Vagina (tissue), 2 donors: ENCODE measurements around the gene NTM. TPM values are rescaled to one million over a fixed set of nuclear protein-coding genes. Genes with fewer than 3 reads are reported as not detected.

Source experiments
- DNase-seq, 2 donors: peaks; one replicate each; pipeline ENCODE4 v3.0.0-alpha.2; 2017; ENCODE audit errors: extremely low spot score in 2 of 2
- H3K27ac ChIP-seq: fragments of 200-600 bp; sonication (generic); one replicate; pipeline ENCODE4 v1.5.1; 2019
- H3K27me3 ChIP-seq: fragments of 200-600 bp; sonication (generic); one replicate; pipeline ENCODE4 v1.5.1; 2019
- H3K36me3 ChIP-seq, 2 donors: fragments of 200-600 bp; sonication (generic); one replicate each; pipeline ENCODE4 v1.5.1; 2017 to 2019
- H3K4me1 ChIP-seq: fragments of 200-600 bp; sonication (generic); one replicate; pipeline ENCODE4 v1.5.1; 2019
- H3K4me3 ChIP-seq, 2 donors: fragments of 200-600 bp; sonication (generic); 1 replicate in 1 of 2; 2 replicates in 1 of 2; pipeline ENCODE4 v1.5.1; 2016 to 2019
- H3K9me3 ChIP-seq: fragments of 200-600 bp; sonication (generic); one replicate; pipeline ENCODE4 v1.5.1; 2019
- POLR2A ChIP-seq, 2 donors: fragments of 450-650 bp; IDR thresholded peaks; one replicate each; pipeline ENCODE4 v1.6.1; 2017; ENCODE audit warnings: antibody characterized with exemption in 2 of 2, mild to moderate bottlenecking in 2 of 2, moderate library complexity in 2 of 2
- POLR2AphosphoS5 ChIP-seq, 2 donors: sonication (generic); formaldehyde crosslinking; IDR thresholded peaks; one replicate each; pipeline ENCODE4 v1.9.0; 2017; ENCODE audit warnings: antibody characterized with exemption in 2 of 2, mild to moderate bottlenecking in 2 of 2, low read depth in 1 of 2; ENCODE audit not compliant: insufficient read depth in 1 of 2
- intact Hi-C: fragments of 100-400 bp; cut with DNase I; formaldehyde crosslinking; loops from one replicate; pipeline ENCODE4 v1.15.1; 2023
- total RNA-seq: library from RNA; depleted of rRNA; stranded (reverse); fragments of >200 nt; gene quantifications from one replicate; pipeline ENCODE4 v1.2.3, GENCODE V29; 2016
- TF ChIP-seq, protein P1 (sequence below), 3 experiments: fragments of 450-650 bp in 2 of 3; fragments of 200-600 bp in 1 of 3; sonication (generic) in 1 of 3; IDR thresholded peaks; one replicate each; pipeline ENCODE4 v1.5.1; 2017 to 2019; ENCODE audit warnings: antibody characterized with exemption in 3 of 3, mild to moderate bottlenecking in 2 of 3, moderate library complexity in 2 of 3

Gene NTM
- total RNA-seq, 1 donor from 2014 or later, result 4.2 TPM

- Histone ChIP-seq H3K36me3 (no peaks in the 10 kb centered on the region), H3K27ac (no peak overlapping the region), H3K27me3 (no peaks in the 10 kb centered on the region), H3K9me3 (no peaks in the 10 kb centered on the region), H3K4me3 (no peak overlapping the region), H3K4me1 (no peaks in the 10 kb centered on the region)
- no peak for DNase-seq
- TF ChIP-seq POLR2AphosphoS5 (IDR thresholded peaks at IDR 0.05; ENCODE audit: insufficient read depth in 1 of 2, low read depth in 1 of 2), result no peak
- TF ChIP-seq POLR2A (IDR thresholded peaks at IDR 0.05), result no peak
- TF ChIP-seq, protein P1, sequence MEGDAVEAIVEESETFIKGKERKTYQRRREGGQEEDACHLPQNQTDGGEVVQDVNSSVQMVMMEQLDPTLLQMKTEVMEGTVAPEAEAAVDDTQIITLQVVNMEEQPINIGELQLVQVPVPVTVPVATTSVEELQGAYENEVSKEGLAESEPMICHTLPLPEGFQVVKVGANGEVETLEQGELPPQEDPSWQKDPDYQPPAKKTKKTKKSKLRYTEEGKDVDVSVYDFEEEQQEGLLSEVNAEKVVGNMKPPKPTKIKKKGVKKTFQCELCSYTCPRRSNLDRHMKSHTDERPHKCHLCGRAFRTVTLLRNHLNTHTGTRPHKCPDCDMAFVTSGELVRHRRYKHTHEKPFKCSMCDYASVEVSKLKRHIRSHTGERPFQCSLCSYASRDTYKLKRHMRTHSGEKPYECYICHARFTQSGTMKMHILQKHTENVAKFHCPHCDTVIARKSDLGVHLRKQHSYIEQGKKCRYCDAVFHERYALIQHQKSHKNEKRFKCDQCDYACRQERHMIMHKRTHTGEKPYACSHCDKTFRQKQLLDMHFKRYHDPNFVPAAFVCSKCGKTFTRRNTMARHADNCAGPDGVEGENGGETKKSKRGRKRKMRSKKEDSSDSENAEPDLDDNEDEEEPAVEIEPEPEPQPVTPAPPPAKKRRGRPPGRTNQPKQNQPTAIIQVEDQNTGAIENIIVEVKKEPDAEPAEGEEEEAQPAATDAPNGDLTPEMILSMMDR (IDR thresholded peaks at IDR 0.05), result no peak
- intact Hi-C loops, result no loop called here
These were observed 246.2 kb downstream of the NTM start for GRCh38 chr11:131616481-131617140.

DNA sequence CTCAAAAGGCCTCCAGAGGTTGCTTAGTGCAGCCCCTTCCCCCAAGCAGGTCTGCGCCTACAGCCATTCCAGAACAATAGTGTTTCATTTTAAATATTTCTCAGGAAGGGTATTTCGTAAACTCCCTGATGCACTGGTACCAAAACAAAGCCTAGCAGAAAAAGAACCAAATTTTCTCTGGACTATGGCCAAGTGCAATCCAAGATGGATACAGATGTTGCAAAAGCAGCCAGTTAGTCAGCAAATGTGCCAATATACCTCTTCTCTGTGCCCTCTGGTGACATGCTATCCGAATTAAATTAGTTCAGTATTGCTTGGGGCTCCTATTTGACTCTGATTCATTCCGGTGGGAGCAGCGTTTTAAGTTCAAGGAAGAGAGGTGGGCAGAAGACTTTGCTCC lies 247.8 kb downstream of the NTM start:
- Histone ChIP-seq H3K9me3 (no peaks in the 10 kb centered on the region), H3K27me3 (no peaks in the 10 kb centered on the region), H3K4me3 (no peak overlapping the region), H3K36me3 (no peaks in the 10 kb centered on the region), H3K27ac (no peak overlapping the region), H3K4me1 (no peaks in the 10 kb centered on the region)
- TF ChIP-seq POLR2AphosphoS5 (IDR thresholded peaks at IDR 0.05; ENCODE audit: insufficient read depth in 1 of 2, low read depth in 1 of 2) (no peak), POLR2A (IDR thresholded peaks at IDR 0.05) (no peak)
- TF ChIP-seq, protein P1 (IDR thresholded peaks at IDR 0.05), result no peak
- intact Hi-C loops, result no loop called here
- no peak for DNase-seq

DNA sequence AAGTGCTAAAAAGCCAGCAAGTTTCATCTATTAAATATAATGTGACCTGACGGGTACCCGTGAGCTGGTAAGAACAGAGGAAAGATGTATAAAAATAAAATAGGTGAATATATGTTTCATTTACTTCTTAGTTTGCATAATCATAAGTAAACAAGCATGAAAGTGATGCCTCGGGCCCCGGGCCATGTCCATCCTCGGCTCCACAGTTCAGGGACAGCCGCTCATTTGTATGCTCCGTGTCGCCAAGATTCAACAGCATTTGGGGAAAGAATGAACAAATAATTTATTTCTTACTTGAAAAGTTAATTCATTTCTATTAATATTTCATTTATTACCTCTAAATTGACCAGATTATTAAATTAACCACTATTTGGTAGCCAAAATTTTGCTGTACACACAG lies 251.8 kb downstream of the NTM start:
- TF ChIP-seq, protein P1 (IDR thresholded peaks at IDR 0.05), result no peak
- TF ChIP-seq POLR2A (IDR thresholded peaks at IDR 0.05) (no peak), POLR2AphosphoS5 (IDR thresholded peaks at IDR 0.05; ENCODE audit: insufficient read depth in 1 of 2, low read depth in 1 of 2) (no peak)
- intact Hi-C loops, result no loop called here
- Histone ChIP-seq H3K36me3 (no peaks in the 10 kb centered on the region), H3K9me3 (no peaks in the 10 kb centered on the region), H3K4me3 (no peak overlapping the region), H3K27ac (no peak overlapping the region), H3K4me1 (no peaks in the 10 kb centered on the region), H3K27me3 (no peaks in the 10 kb centered on the region)
- no peak for DNase-seq

GRCh38 chr11:131624531-131624930 lies 254.1 kb downstream of the NTM start:
- Histone ChIP-seq H3K4me1 (no peaks in the 10 kb centered on the region), H3K36me3 (no peaks in the 10 kb centered on the region), H3K9me3 (no peaks in the 10 kb centered on the region), H3K27ac (no peak overlapping the region), H3K27me3 (no peaks in the 10 kb centered on the region), H3K4me3 (no peak overlapping the region)
- intact Hi-C loops, result no loop called here
- TF ChIP-seq POLR2A (IDR thresholded peaks at IDR 0.05) (no peak), POLR2AphosphoS5 (IDR thresholded peaks at IDR 0.05; ENCODE audit: insufficient read depth in 1 of 2, low read depth in 1 of 2) (no peak)
- TF ChIP-seq, protein P1 (IDR thresholded peaks at IDR 0.05), result no peak
- no peak for DNase-seq

DNA sequence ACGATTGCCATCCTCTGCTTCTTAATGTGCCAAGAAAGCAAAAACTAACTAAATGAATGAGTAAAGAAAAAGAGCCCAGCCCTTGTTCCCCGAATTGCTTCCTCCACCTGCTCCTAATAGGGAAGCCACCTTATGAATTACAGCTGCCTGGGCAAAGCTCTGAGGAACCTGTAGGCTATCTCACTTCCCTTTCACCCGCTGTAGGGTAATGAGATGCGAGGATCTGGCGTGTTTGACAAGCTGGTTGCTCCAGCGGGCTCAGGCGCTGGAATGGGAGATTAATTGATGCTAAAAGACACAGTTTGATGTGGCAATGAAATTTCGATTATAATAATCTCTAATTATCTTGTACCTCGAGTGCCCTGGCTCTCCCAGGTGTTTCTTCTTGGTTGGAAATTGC lies 256.4 kb downstream of the NTM start:
- Histone ChIP-seq H3K36me3 (no peaks in the 10 kb centered on the region), H3K4me3 (no peak overlapping the region), H3K4me1 (no peaks in the 10 kb centered on the region), H3K9me3 (no peaks in the 10 kb centered on the region), H3K27me3 (no peaks in the 10 kb centered on the region), H3K27ac (no peak overlapping the region)
- intact Hi-C loops, result no loop called here
- no peak for DNase-seq
- TF ChIP-seq POLR2A (IDR thresholded peaks at IDR 0.05) (no peak), POLR2AphosphoS5 (IDR thresholded peaks at IDR 0.05; ENCODE audit: insufficient read depth in 1 of 2, low read depth in 1 of 2) (no peak)
- TF ChIP-seq, protein P1 (IDR thresholded peaks at IDR 0.05), result no peak
